CD14-positive monocyte (primary cell): ENCODE results near the gene AKR1C4. TPM values are rescaled to one million over a fixed set of nuclear protein-coding genes. Genes with fewer than 3 reads are reported as not detected.
A peak's percentile ranks its signal among the peaks of the same experiment; 100 is the strongest.

Source experiments
- DNase-seq, 3 donors: peaks; one replicate each; pipeline ENCODE4 v3.0.0-alpha.2; 2011 to 2022
- H2AFZ ChIP-seq: 2 replicates; pipeline ENCODE4 v1.6.0; 2012; ENCODE audit warnings: mild to moderate bottlenecking, low read depth, low read length, inconsistent platforms; ENCODE audit not compliant: insufficient read depth, poor library complexity, severe bottlenecking
- H3K27ac ChIP-seq, 2 donors: 1 replicate in 1 of 2; 2 replicates in 1 of 2; pipeline ENCODE4 v1.5.1; 2012 to 2013; ENCODE audit warnings: low read length in 2 of 2, control low read depth in 1 of 2, inconsistent platforms in 1 of 2, low read depth in 1 of 2, mild to moderate bottlenecking in 1 of 2
- H3K27me3 ChIP-seq, 2 donors: one replicate each; pipeline versions ENCODE4 v1.6.0 to v1.6.1; 2011 to 2013; ENCODE audit warnings: low read length in 2 of 2; ENCODE audit not compliant: control insufficient read depth in 2 of 2, insufficient read depth in 2 of 2
- H3K36me3 ChIP-seq, 2 donors: replicated peaks in 1 of 2; 1 replicate in 1 of 2; 2 replicates in 1 of 2; pipeline versions ENCODE4 v1.5.1 to v1.6.1; 2012 to 2013; ENCODE audit warnings: low read length in 2 of 2, control low read depth in 1 of 2, inconsistent platforms in 1 of 2, mild to moderate bottlenecking in 1 of 2; ENCODE audit not compliant: insufficient read depth in 2 of 2, control insufficient read depth in 1 of 2
- H3K4me1 ChIP-seq, 2 donors: 1 replicate in 1 of 2; 2 replicates in 1 of 2; pipeline versions ENCODE4 v1.5.1 to v1.6.1; 2012 to 2013; ENCODE audit warnings: low read length in 2 of 2, control low read depth in 1 of 2, inconsistent platforms in 1 of 2, mild to moderate bottlenecking in 1 of 2, moderate library complexity in 1 of 2; ENCODE audit not compliant: insufficient read depth in 2 of 2, control insufficient read depth in 1 of 2
- H3K4me2 ChIP-seq: replicated peaks from 2 replicates; pipeline ENCODE3; 2012; ENCODE audit warnings: low read length, moderate library complexity, mild to moderate bottlenecking; ENCODE audit not compliant: poor library complexity, severe bottlenecking; ENCODE audit errors: extremely low read depth
- H3K4me3 ChIP-seq, 3 experiments: fragments of 200-600 bp in 1 of 3; sonication (generic) in 1 of 3; replicated peaks in 1 of 3; 1 replicate in 2 of 3; 2 replicates in 1 of 3; pipeline ENCODE4 v1.5.1; 2011 to 2013; ENCODE audit warnings: low read length in 3 of 3, mild to moderate bottlenecking in 3 of 3, control low read depth in 2 of 3, low read depth in 2 of 3, inconsistent platforms in 1 of 3, moderate library complexity in 1 of 3
- H3K79me2 ChIP-seq: 2 replicates; pipeline ENCODE4 v1.6.0; 2012; ENCODE audit warnings: mild to moderate bottlenecking, control low read depth, inconsistent platforms, low read length, moderate library complexity; ENCODE audit not compliant: insufficient read depth
- H3K9ac ChIP-seq: 2 replicates; pipeline ENCODE4 v1.6.0; 2017; ENCODE audit warnings: low read length, mild to moderate bottlenecking; ENCODE audit not compliant: insufficient read depth, poor library complexity, severe bottlenecking
- H3K9me3 ChIP-seq, 2 donors: replicated peaks in 1 of 2; 1 replicate in 1 of 2; 2 replicates in 1 of 2; pipeline versions ENCODE4 v1.5.1 to v1.6.1; 2012 to 2013; ENCODE audit warnings: low read length in 2 of 2, control low read depth in 1 of 2; ENCODE audit not compliant: control insufficient read depth in 1 of 2, insufficient read depth in 1 of 2
- H4K20me1 ChIP-seq: 2 replicates; pipeline ENCODE4 v1.6.0; 2012; ENCODE audit warnings: mild to moderate bottlenecking, low read length, control low read depth, moderate library complexity; ENCODE audit not compliant: insufficient read depth
- H3K27ac Mint-ChIP-seq, 7 donors: one replicate each; pipeline ENCODE4 v1.8.0; 2020; ENCODE audit warnings: mild to moderate bottlenecking in 7 of 7, mixed read lengths in 7 of 7, moderate library complexity in 6 of 7, inconsistent platforms in 2 of 7
- H3K27me3 Mint-ChIP-seq, 3 donors: one replicate each; pipeline ENCODE4 v1.8.0; 2021 to 2022; ENCODE audit warnings: low read depth in 3 of 3, mild to moderate bottlenecking in 3 of 3, mixed read lengths in 3 of 3, moderate library complexity in 3 of 3, inconsistent platforms in 1 of 3
- H3K36me3 Mint-ChIP-seq, 2 donors: one replicate each; pipeline ENCODE4 v1.8.0; 2020; ENCODE audit warnings: mixed read lengths in 2 of 2, inconsistent platforms in 1 of 2, mild to moderate bottlenecking in 1 of 2
- H3K4me1 Mint-ChIP-seq: one replicate; pipeline ENCODE4 v1.8.0; 2020; ENCODE audit warnings: mild to moderate bottlenecking, mixed read lengths
- H3K4me3 Mint-ChIP-seq, 2 donors: one replicate each; pipeline ENCODE4 v1.8.0; 2020; ENCODE audit warnings: mild to moderate bottlenecking in 2 of 2, mixed read lengths in 2 of 2, moderate library complexity in 1 of 2
- H3K9me3 Mint-ChIP-seq, 7 donors: one replicate each; pipeline ENCODE4 v1.8.0; 2020 to 2022; ENCODE audit warnings: mixed read lengths in 7 of 7, mild to moderate bottlenecking in 6 of 7, moderate library complexity in 6 of 7, inconsistent platforms in 2 of 7
- WGBS: methylation state at CpG from one replicate; pipeline ENCODE4 v1.1.5; 2013; ENCODE audit warnings: missing lambda C conversion rate; ENCODE audit not compliant: insufficient coverage; 5-methylcytosine and 5-hydroxymethylcytosine counted together
- intact Hi-C, 2 donors: fragments of 100-400 bp; cut with micrococcal nuclease; formaldehyde crosslinking; loops; one replicate each; pipeline versions ENCODE4 v1.15.0 to v1.15.1; 2023
- polyA plus RNA-seq, 3 donors: library from polyadenylated mRNA; depleted of rRNA in 1 of 3; unstranded in 2 of 3; stranded (reverse) in 1 of 3; fragments of 300-500 nt in 2 of 3; fragments of >200 nt in 1 of 3; fragmentation: Illumina TruSeq in 2 of 3; gene quantifications; 1 replicate in 2 of 3; 2 replicates in 1 of 3; pipeline ENCODE4 v1.2.3, GENCODE V29; 2012 to 2021
- TF ChIP-seq, protein P1 (sequence below): fragments of 200-600 bp; IDR thresholded peaks from one replicate; pipeline ENCODE4 v1.8.0; 2022; ENCODE audit warnings: antibody characterized with exemption, mild to moderate bottlenecking

Gene AKR1C4
- polyA plus RNA-seq, 3 donors = not detected

DNA sequence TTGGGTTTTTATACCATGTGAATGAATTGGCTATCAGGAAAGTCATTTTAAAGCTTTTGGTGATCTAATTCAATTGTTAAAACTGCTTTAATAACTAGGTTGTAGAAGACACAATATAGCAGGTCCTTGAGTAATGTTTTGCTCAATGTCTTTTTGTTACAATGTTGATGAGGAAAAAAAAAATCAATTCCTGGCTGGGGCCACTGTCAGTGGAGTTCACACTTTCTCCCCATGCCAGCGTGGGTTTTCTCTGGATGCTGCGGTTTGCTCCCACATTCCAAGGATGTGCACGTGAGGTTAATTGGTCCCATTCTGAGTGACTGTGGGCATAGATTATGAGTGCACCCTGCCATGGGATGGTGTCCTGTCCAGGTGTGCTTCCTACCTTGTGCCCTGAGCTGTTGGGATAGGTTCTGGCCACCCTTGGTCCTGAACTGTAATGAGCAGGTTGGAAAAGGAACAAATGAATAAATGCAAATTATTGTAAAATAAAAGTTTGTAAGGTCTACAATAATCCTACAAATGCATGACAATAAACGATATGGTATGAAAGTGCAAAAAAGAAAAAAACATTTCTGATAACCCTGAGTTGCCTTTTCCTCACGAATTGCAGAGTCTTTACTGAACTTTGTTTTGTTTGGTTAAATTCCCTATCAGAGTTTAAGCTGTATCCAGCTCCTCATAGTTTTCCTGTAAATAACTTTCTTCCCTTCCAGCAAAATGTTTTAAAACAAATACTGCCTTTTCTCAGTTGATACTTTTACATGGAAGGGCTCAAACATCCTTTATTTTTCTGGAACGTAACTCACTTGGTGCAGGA is 62.7 kb downstream of the AKR1C4 start:
- Mint-ChIP-seq H3K9me3 (peaks cover 0 to 15% (median 7%) of the 10 kb centered on the region in 7 donors), H3K27ac (peak overlapping the region in 1 of 7 donors; percentile 40), H3K27me3 (peaks cover 1 to 2% (median 1%) of the 10 kb centered on the region in 3 donors), H3K36me3 (no peaks in the 10 kb centered on the region), H3K4me1 (no peaks in the 10 kb centered on the region), H3K4me3 (no peak overlapping the region)
- no peaks in the 10 kb centered on the region for H3K79me2 ChIP-seq
- H3K4me2 ChIP-seq = no peak overlapping the region
- no peak overlapping the region for H2AFZ ChIP-seq
- H3K27me3 ChIP-seq = no peaks in the 10 kb centered on the region
- H3K4me1 ChIP-seq = no peaks in the 10 kb centered on the region
- intact Hi-C loops = no loop called here
- no peaks in the 10 kb centered on the region for H4K20me1 ChIP-seq
- DNase-seq = no peak
- H3K4me3 ChIP-seq = no peak overlapping the region
- no peaks in the 10 kb centered on the region for H3K36me3 ChIP-seq
- H3K9me3 ChIP-seq = peaks cover 0 to 6% of the 10 kb centered on the region in 2 donors
- 100% methylated on average over 3 of the region's 6 CpGs for WGBS
- H3K9ac ChIP-seq = no peak overlapping the region
- TF ChIP-seq, protein P1, sequence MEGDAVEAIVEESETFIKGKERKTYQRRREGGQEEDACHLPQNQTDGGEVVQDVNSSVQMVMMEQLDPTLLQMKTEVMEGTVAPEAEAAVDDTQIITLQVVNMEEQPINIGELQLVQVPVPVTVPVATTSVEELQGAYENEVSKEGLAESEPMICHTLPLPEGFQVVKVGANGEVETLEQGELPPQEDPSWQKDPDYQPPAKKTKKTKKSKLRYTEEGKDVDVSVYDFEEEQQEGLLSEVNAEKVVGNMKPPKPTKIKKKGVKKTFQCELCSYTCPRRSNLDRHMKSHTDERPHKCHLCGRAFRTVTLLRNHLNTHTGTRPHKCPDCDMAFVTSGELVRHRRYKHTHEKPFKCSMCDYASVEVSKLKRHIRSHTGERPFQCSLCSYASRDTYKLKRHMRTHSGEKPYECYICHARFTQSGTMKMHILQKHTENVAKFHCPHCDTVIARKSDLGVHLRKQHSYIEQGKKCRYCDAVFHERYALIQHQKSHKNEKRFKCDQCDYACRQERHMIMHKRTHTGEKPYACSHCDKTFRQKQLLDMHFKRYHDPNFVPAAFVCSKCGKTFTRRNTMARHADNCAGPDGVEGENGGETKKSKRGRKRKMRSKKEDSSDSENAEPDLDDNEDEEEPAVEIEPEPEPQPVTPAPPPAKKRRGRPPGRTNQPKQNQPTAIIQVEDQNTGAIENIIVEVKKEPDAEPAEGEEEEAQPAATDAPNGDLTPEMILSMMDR = no peak
- H3K27ac ChIP-seq = no peak overlapping the region

DNA sequence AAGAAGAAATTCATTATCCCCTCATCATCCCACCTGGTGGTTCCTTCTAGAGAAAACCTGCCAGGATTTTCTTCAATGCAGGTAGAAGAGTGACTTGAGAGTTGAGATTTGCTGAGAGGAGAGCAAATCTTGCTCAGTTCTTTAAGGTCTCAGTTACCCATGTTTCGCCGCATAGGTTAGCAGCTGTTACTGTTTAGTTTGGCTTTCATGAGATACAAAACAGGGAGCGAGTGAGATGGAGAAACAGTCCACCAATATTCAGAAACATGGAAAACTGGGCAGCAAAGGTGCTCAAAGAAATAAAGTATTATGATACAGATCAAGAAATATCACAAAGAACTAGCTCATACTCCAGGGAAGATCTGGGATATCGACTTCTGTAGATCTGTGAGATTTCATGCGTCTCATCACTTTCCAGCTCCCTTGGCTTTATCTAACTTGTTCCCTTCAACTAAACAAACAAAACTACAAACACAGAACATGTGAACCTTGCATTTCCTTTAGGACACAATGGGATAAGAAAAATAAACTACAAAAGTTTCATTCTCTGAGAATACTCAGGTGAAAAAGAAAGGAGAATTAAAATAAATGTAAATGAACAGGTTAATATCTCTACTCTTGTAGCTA is 63.4 kb downstream of the AKR1C4 start:
- Histone ChIP-seq H4K20me1 (no peaks in the 10 kb centered on the region), H2AFZ (no peak overlapping the region), H3K79me2 (no peaks in the 10 kb centered on the region), H3K27ac (no peak overlapping the region), H3K9ac (no peak overlapping the region), H3K4me3 (no peak overlapping the region), H3K4me1 (no peaks in the 10 kb centered on the region), H3K9me3 (peaks cover under 1 to 6% of the 10 kb centered on the region in 2 donors), H3K36me3 (no peaks in the 10 kb centered on the region), H3K27me3 (no peaks in the 10 kb centered on the region), H3K4me2 (no peak overlapping the region)
- H3K27me3 Mint-ChIP-seq = peaks cover 1 to 2% (median 1%) of the 10 kb centered on the region in 3 donors
- no peaks in the 10 kb centered on the region for H3K4me1 Mint-ChIP-seq
- DNase-seq = no peak
- no peak overlapping the region for H3K27ac Mint-ChIP-seq
- TF ChIP-seq, protein P1 = no peak
- H3K9me3 Mint-ChIP-seq = peaks cover 0 to 16% (median 8%) of the 10 kb centered on the region in 7 donors
- no peaks in the 10 kb centered on the region for H3K36me3 Mint-ChIP-seq
- intact Hi-C loops = no loop called here
- WGBS = 92% methylated on average over 4 of the region's 5 CpGs
- H3K4me3 Mint-ChIP-seq = no peak overlapping the region
